ENCODE data around the gene FAAP20.

Gene FAAP20

GRCh38 chr1:2193514-2194281, 874 bp downstream of the FAAP20 start:
- no peak for DNase-seq

- DNase-seq = no peak
These were observed 2.3 kb downstream of the FAAP20 start for GRCh38 chr1:2192031-2192995.

DNA sequence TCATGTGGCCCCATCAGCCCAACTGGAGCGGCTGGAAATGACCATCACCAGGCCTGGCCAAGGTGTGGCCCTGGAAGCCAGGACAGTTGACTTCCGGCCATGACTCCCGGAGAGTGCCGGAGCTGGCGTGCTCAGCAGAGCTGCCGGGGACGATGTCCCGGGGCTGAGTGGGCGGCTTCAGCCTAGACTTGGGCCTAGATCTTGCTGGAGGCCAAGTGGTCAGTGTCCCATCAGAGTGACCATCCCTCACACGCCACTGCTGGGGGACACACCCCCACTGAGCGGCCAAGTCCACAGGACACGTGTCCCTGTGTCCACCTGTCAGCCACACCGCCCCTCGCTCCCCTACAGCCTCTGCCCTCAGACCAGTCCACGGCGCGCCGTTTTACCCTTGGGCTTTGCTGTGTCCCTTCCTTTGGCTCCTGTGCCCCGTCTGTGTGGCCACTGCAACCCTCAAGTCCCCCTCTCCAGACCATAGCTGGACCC, 4.0 kb downstream of the FAAP20 start:
- no peak for DNase-seq

DNA sequence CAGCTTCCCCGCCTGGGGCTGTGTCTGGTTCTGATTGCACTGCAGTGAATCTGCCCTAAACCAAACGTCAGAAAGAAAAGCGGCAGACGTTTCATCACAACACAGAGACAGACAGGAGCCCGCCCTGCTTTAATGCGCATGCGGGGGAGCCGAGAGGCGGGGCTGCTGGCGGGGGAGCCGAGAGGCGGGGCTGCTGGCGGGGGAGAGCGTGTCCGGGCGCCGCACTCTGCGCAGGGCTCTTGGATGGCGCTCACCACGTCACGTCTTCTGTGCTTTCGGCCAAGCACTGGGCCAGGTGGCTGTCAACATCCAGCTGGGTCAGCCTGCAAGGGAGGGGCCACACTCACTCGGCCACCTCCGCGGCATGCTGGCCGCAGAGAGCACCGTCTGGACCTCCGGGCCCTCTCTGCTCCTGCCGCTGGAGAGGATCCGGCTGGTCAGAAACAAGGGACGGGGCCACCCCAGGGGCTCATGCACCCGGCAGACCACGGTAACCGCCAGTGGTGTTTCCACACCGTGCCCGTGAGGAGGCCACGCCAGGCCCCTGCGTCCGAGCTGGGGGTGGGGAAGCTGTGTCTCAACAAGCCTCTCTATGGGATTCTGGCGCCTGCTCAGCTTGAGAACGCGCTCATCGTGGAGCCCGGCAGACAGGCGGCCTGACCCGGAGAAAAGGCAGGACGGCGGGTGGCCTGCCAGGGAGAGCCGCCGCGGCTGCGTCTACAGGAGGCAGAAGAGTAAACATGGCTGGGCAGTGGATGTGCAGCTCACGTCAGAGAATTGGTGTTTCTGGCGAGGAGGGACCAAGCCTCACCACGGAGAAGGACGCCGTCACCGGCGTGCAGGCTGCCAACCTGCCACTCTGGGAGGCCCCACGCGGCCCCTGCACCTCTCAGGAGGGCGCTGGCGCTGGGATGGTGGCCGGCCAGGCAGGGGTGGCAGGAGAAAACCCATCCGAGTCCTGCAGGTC, 4.8 kb downstream of the FAAP20 start:
- no peak for DNase-seq

DNA sequence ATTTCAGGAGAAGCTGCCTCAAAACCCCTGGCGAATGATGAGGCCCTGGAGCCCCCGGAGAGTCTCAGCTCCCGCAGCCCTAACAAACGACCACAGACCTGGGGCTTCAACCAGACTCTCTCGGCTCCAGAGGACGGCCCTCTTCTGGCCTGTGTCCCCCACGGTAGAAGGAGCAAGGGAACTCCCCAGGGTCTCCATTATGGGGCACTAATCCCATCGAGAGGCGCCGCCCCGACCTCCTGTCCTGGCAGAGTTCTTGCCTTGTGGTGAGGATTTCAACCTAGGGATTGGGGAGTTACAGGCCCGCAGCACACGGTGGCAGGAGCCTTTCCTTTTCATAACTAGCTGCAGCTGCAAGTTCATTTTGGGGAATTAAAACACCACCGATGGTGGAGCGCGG, 6.2 kb downstream of the FAAP20 start:
- DNase-seq = no peak

DNA sequence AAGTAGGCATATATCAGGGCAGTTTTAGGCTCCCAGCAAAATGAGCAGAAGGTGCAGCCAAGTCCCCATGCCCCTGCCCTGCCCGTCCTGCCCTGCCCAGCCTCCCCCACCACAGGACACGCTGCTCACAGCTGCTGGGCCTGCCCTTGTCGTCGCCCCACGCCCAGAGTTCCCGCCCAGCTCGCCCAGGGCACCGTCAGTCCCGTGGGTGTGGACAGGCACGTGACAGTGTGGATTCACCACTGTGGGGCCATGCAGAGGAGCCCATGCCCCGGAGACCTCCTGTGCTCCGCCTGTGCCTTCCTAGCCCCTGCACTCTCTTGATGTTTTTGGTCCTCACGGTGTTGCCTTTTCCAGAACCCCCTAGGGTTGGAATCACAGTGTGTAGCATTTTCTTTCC, 7.0 kb downstream of the FAAP20 start:
- DNase-seq = no peak

DNA sequence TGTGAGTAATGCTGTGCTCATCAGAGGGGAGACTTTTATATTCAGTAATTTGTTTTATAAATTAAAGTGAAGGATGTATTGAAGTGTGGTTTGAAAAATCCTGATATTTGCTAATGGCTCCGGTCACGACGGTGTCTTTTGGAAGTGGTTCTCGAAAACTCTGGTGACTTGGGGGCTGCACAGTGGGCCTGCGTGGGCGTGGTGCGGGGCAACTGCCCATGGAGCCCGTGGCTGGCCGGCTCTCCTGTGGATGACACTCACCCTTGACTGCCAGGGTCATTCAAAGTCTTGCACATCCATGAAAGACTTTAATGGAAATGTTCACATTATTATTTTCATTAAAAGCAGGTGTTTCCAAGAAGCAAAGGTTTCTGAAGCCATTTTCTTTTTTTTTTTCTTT, 7.7 kb downstream of the FAAP20 start:
- DNase-seq = no peak

DNA sequence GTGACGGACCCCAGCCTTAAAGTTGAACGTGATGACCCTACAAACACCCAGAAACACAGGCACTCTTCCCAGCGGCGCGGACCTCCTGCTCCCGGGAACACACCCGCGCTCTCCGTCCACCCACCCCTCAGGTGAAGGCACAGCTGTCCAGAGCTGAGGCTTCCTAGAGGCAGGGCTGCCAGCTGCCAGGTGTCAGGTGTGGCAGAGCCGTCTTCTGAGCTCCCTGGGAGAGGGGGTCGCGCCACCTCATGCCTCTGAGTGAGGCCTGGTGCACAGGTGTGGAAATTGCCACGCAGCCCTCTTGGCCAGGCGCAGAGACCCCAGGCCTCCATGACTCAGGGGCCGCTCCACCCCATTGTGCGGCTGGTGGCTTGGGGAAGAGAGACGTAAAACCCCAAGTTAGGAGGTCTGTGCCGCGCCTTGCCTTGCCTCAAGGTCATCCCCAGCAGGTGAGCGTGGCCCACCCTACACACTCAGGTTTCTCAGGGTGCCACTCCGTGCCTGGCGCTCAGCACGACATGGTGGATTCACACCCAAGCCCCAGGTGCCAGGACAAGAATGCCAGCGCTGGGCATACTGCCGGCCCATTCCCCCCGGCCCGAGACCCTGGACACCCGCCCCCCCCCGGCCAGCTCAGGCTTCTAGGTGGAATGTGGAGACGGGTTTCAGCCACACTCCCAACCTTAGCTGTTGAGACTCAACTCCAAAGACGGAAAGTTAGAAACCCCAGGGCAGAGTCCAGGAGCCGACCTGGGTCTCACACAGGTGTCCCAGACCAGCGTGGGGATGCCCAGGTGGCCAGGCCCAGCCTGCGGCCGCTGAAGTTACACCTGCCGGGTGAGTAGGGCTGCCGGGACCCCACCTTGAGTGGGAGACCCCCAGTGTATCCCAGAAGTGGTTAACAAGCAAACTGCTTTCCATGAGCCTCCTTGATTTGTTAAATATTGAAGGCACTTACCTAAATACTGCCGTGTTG, 8.4 kb downstream of the FAAP20 start:
- DNase-seq = no peak

DNA sequence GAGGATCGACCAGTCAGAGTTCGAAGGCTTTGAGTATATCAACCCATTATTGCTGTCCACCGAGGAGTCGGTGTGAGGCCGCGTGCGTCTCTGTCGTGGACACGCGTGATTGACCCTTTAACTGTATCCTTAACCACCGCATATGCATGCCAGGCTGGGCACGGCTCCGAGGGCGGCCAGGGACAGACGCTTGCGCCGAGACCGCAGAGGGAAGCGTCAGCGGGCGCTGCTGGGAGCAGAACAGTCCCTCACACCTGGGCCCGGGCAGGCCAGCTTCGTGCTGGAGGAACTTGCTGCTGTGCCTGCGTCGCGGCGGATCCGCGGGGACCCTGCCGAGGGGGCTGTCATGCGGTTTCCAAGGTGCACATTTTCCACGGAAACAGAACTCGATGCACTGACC, 9.6 kb downstream of the FAAP20 start:
- no peak for DNase-seq

DNA sequence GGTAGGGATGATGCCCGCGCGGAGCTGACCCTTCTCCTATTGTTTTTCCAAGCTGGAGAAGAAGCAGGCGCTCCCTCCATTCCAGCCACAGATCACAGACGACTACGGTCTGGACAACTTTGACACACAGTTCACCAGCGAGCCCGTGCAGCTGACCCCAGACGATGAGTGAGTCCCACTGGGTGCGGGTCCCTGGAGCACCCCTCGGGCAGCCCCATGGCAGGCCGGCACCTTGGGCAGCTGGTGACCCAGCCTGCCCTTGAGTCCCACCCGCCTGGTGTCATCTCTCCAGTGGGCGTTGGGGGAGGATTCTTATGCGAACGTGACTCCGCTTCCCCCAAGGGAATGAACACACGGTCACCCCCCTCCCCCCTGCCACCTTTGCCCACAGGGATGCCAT, 10.0 kb downstream of the FAAP20 start:
- no peak for DNase-seq

GRCh38 chr1:2183937-2184334, 10.6 kb downstream of the FAAP20 start:
- DNase-seq = no peak

DNA sequence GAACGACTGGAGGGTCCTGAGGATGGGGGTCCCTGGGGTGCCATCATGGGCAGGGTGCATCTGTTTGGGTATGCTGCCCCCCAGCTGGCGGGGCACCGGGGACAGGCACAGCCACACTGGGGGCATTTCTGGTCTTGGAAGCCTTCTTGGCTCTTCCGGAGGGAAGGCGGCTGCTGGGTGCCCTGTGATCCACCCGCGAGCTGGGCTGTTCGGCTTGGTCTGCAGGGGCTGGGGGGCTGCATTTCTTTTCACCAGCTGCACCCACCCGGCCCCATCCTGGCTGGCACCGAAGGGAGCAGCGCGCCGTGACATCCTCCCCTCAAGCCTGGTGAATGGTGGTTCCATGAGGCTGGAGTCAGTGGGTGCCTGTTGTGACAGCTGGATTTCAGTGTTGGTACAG, 12.2 kb downstream of the FAAP20 start:
- no peak for DNase-seq

- DNase-seq = no peak
These were observed 12.8 kb downstream of the FAAP20 start for GRCh38 chr1:2181752-2182151.

DNA sequence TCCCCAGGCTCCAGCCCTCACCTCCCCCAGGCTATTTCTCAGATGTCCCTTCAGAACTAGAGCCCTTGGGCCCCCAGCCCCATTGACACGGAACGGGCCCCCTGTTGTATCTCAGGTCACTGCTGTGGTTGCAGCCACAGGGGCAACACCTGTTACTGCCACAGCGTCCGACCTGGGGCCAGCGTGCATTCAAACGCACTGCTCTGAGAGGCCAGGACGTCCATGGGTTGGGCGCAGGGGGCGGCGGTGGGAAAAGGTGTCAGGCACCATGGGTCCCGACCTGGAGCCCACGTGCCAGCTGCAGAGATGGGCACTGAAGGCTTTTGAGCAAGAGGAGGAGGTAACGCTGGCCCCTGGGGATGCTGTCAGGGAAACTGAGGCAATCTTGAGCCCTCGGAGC, 13.3 kb downstream of the FAAP20 start:
- DNase-seq = no peak

- no peak for DNase-seq
These were observed 14.0 kb downstream of the FAAP20 start for GRCh38 chr1:2180297-2181245.

DNA sequence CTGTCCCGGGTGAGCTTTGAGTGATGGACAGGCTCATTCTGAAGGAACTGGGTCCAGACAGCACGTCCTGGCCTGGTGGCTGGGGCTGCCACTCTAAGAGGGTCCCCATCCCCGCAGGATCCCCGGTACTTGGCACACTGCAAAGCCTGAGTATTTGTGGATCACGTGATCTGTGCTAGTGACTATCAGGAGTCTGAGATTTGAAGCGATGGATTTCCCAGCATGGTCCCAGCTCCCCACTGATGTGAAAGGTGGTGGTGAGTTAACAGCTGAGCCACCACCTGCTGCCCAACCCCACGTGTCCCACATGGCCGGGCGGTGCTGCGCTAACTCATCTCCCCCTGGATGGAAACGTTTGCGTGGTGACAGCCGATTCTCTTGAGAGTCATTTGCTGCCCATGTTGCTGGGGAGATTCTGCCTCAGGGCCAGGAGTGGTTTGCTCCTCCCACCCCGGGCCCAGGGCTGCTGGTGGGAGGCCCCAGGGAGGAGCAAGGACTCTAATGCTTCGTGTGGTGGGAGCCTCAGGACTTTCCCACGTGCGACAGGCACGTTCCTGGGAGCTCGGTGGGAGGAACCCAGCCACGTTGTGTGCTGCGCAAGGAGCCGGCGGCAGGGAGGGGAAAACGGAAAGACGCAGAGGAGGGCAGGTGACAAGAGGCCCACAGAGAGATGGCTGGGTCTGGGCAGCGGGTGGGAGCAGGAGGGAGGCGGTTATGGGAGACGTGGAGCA, 15.1 kb downstream of the FAAP20 start:
- no peak for DNase-seq

DNA sequence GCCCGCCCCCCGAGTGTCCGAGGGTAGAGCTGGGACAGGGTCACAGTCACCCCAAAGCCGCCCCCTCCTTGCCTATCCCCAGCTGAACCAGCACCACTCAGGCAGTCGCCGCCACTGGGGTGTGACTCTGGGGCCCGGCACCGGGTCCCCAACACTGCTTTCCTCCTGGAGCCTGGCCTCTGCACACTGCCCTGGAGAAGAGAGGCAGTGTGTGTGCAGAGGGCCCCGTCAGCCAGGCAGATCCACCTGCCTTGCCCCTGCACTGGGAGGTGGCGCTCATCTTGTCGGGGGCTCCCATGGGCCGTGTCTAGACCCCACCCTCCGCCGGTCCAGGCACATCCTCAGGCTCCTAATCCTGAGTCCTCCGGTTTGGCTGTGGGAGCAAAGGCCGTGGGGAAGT, 15.7 kb downstream of the FAAP20 start:
- no peak for DNase-seq

DNA sequence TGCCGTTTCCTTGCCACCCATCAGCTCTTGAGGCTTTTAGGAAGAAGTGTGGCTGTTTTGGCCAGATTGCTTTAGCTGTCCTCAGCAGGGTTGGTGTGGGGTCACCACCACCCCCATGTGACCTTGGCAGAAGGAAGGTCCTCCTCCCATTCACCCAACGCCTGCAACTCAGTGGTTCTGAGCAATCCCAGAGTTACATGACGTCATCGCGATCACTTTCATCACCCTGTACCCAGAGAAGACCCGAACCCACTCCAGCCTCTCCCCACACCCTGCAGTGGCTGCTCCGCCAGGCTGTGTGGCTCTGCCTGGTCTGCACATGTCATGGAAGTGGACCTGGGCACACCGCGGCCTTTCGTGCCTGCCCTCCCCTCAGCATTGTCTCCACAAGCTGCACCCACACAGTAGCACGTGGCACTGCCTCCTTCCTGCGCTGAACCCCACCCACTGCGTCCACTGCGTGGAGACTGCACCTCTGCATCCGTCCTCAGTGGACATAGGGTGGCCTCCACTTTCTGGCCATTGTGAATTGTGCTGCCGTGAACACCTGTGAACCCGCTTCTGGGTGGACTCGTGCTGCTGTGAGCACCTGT, 16.5 kb downstream of the FAAP20 start:
- DNase-seq = no peak

DNA sequence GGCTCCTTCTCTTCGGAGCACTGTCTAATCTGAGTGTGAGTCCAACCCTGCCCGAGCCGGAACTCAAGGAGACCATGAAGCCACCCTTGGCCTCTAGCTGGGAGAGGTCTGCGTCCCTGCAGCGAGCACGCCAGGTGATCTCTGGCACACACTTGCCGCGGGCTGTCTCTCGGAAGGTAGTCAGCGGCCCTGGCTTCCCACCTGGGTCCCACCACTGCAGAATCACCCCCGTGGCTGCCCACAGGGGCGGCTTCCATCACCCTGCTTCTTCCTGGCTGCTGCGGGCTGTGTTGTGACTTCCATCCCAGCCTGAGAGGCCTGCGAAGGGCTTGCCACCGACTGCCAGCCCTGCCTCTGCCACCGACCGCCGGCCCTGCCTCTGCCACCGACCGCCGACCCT, 17.0 kb downstream of the FAAP20 start:
- DNase-seq = no peak
